Coronary artery (tissue), 2 donors: ENCODE results near the gene PI16.

Experiments
- DNase-seq: peaks from one replicate; pipeline ENCODE4 v3.0.0-alpha.2; 2017; ENCODE audit warnings: low spot score
- H3K27ac ChIP-seq, 2 donors: fragments of 200-600 bp; sonication (generic); one replicate each; pipeline ENCODE4 v1.5.1; 2016 to 2019
- H3K4me3 ChIP-seq: fragments of 200-600 bp; sonication (generic); 2 replicates; pipeline ENCODE4 v1.5.1; 2016; ENCODE audit warnings: mild to moderate bottlenecking, moderate library complexity
- TF ChIP-seq, protein P1 (sequence below): fragments of 200-600 bp; sonication (generic); IDR thresholded peaks from one replicate; pipeline ENCODE4 v1.5.1; 2019; ENCODE audit warnings: antibody characterized with exemption

The PI16 gene

GRCh38 chr6:36976007-36976264 lies 21.4 kb downstream of the PI16 start:
- peak overlapping the region in 1 of 2 donors; percentile 48 for H3K27ac ChIP-seq
- TF ChIP-seq, protein P1, sequence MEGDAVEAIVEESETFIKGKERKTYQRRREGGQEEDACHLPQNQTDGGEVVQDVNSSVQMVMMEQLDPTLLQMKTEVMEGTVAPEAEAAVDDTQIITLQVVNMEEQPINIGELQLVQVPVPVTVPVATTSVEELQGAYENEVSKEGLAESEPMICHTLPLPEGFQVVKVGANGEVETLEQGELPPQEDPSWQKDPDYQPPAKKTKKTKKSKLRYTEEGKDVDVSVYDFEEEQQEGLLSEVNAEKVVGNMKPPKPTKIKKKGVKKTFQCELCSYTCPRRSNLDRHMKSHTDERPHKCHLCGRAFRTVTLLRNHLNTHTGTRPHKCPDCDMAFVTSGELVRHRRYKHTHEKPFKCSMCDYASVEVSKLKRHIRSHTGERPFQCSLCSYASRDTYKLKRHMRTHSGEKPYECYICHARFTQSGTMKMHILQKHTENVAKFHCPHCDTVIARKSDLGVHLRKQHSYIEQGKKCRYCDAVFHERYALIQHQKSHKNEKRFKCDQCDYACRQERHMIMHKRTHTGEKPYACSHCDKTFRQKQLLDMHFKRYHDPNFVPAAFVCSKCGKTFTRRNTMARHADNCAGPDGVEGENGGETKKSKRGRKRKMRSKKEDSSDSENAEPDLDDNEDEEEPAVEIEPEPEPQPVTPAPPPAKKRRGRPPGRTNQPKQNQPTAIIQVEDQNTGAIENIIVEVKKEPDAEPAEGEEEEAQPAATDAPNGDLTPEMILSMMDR: no peak
- H3K4me3 ChIP-seq: no peak overlapping the region
- no peak for DNase-seq

DNA sequence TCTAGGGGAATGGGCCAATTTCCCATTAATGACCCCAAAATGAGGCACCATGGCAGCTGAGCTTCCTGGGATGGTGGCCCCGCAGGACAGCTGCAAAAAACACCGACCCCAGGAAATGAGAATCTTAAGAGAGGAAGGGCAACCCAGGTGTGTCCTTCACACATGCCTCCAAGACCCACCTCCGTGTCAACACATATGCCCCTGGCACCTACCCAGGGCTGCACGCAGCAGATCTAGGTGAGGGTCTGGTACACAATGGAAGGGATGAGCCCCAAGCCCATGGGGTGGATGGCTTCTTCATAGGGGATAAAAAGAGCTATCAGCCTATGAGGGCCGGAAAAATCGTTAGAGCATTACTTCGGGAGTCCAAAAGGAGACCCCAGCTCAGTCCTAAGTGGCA lies 22.0 kb downstream of the PI16 start:
- no peak for DNase-seq
- peak overlapping the region in 1 of 2 donors; percentile 48 for H3K27ac ChIP-seq
- TF ChIP-seq, protein P1: no peak
- no peak overlapping the region for H3K4me3 ChIP-seq

DNA sequence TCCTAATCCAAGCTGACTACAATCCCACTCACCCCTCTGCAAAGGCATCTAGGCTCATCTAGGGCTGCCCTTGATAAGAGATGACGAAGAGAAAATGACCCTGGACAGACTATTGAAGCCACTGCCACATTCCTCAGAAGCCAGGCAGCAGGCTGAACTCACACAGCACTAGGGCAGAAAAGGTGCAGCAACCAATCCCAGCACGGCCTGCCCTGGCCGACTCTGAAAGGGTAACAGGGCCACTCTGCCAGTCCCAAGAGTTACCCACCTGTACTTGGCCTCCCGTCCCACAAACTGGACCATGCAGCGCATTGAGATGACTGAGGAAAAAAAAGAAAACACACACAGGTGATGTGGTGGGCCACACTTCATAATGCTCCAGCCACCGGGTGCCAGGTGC lies 22.4 kb downstream of the PI16 start:
- Histone ChIP-seq H3K27ac (no peak overlapping the region), H3K4me3 (no peak overlapping the region)
- no peak for DNase-seq
- TF ChIP-seq, protein P1: no peak

DNA sequence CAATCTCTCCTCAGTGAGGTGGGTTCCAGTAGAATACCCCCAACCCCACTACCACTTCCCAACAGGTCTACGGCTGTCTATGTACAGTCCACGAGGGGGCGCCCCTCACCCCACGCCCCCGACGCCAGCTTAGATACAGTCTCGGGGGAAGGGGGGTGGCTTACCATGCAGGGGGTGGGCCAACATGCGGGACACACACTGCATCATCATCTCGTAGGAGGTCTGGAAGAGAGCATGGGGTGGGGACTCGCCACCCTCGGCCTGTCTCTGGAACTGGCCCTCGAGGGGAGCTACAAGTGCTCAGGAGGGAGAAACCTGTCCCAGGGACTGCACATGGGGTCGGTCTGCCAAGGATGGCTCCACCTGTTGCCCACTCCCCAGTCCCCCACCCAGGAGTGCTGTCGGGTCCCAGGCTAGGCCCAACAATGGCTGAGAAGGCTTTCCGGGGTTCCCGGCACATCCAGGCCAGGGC lies 23.0 kb downstream of the PI16 start:
- TF ChIP-seq, protein P1: peak; percentile 34
- DNase-seq: no peak
- H3K27ac ChIP-seq: no peak overlapping the region
- H3K4me3 ChIP-seq: no peak overlapping the region

- Histone ChIP-seq H3K4me3 (no peak overlapping the region), H3K27ac (peak overlapping the region in 1 of 2 donors; percentile 5)
- no peak for DNase-seq
- TF ChIP-seq, protein P1: no peak
These were observed 24.1 kb downstream of the PI16 start for GRCh38 chr6:36978421-36979346.

GRCh38 chr6:36979347-36979742 lies 24.8 kb downstream of the PI16 start:
- Histone ChIP-seq H3K4me3 (no peak overlapping the region), H3K27ac (no peak overlapping the region)
- TF ChIP-seq, protein P1: peak; percentile 43
- DNase-seq: no peak

DNA sequence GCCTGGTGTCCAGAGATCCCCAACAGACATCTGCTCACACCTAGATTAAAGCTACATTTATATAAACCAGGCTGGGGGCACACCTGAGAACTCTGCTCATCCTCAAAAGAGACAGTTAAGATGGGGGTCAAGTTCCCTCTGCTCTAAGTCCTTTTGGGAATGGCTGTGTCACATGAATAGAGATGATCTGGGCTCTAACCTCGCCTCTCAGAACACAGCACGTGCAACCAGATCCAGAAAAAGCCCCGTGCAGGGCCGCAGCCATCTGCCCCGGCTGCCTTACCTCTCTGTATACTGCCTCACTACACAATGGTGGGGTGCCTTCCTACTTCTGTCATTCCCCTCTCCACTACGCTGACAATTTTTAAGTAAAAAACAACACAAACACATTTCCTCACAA lies 25.6 kb downstream of the PI16 start:
- Histone ChIP-seq H3K4me3 (no peak overlapping the region), H3K27ac (peak overlapping the region in 1 of 2 donors; percentile 16)
- TF ChIP-seq, protein P1: no peak
- no peak for DNase-seq
